Right lobe of liver (tissue), 6 donors: ENCODE data around the gene CELF4. TPM values are rescaled to one million over a fixed set of nuclear protein-coding genes. Genes with fewer than 3 reads are reported as not detected.

ENCODE experiments used
- ATAC-seq, 4 donors: fragments of 200-7000 bp; cut with Tn5 transposase; one replicate each; pipeline ENCODE4 v1.9.1; 2020; ENCODE audit warnings: mild to moderate bottlenecking in 4 of 4, moderate library complexity in 4 of 4
- DNase-seq, 3 donors: peaks; one replicate each; pipeline ENCODE4 v3.0.0-alpha.2; 2020
- H3K27ac ChIP-seq, 3 donors: fragments of 200-600 bp; one replicate each; pipeline ENCODE4 v1.8.0; 2022
- H3K27me3 ChIP-seq, 2 donors: fragments of 200-600 bp; one replicate each; pipeline ENCODE4 v1.8.0; 2022
- H3K36me3 ChIP-seq, 4 donors: fragments of 200-600 bp; sonication (generic) in 1 of 4; one replicate each; pipeline versions ENCODE4 v1.5.1 to v1.8.0; 2017 to 2022; ENCODE audit warnings: control low read depth in 1 of 4
- H3K4me1 ChIP-seq, 4 donors: fragments of 200-600 bp; sonication (generic) in 1 of 4; one replicate each; pipeline versions ENCODE4 v1.5.1 to v1.8.0; 2017 to 2022; ENCODE audit warnings: control low read depth in 1 of 4
- H3K4me3 ChIP-seq, 3 donors: fragments of 200-600 bp; one replicate each; pipeline ENCODE4 v1.8.0; 2022
- H3K9me3 ChIP-seq, 4 donors: fragments of 200-600 bp; sonication (generic) in 1 of 4; one replicate each; pipeline versions ENCODE4 v1.5.1 to v1.8.0; 2017 to 2022; ENCODE audit warnings: control low read depth in 1 of 4
- POLR2A ChIP-seq: fragments of 450-650 bp; IDR thresholded peaks from one replicate; pipeline ENCODE4 v1.6.1; 2017; ENCODE audit warnings: antibody characterized with exemption, mild to moderate bottlenecking
- WGBS: methylation state at CpG from one replicate; pipeline ENCODE4 v1.1.6; 2018; ENCODE audit warnings: low coverage, low lambda C conversion rate; ENCODE audit not compliant: insufficient coverage; ENCODE audit errors: missing lambda C conversion rate; 5-methylcytosine and 5-hydroxymethylcytosine counted together
- intact Hi-C, 2 donors: fragments of 100-400 bp; cut with DNase I; formaldehyde crosslinking; loops; one replicate each; pipeline versions ENCODE4 v1.11.2 to v1.14.1; 2022
- total RNA-seq, 6 experiments: library from RNA; depleted of rRNA in 2 of 6; stranded (reverse); fragments of >200 nt in 2 of 6; fragmentation: NEBNext Ultra II Directional in 3 of 6; extraction: Animal tissue kit (Norgen Biotek cat#: 25700) in 3 of 6; gene quantifications; one replicate each; pipeline versions ENCODE4 v1.1.0 to v1.2.4, GENCODE V29; 2016 to 2023
- TF ChIP-seq, protein P1 (sequence below), 4 donors: fragments of 200-600 bp in 3 of 4; fragments of 450-650 bp in 1 of 4; IDR thresholded peaks; one replicate each; pipeline versions ENCODE4 v1.5.1 to v1.8.0; 2016 to 2022; ENCODE audit warnings: antibody characterized with exemption in 4 of 4, mild to moderate bottlenecking in 2 of 4
- donor health status: DM: no; HTN: yes; CAD: no.
- donor health status: DM: no; HTN: no; CAD: no.
- donor health status: DM: no; HTN: no; CAD: no.
- donor health status: DM: no; HTN: yes; CAD: no.
- donor health status: DM: no; HTN: yes; CAD: no.

The CELF4 gene
- total RNA-seq, 6 experiments from 2014 or later: 0.06 TPM; not detected in 5

- WGBS: 86% methylated on average over 8 of the region's 8 CpGs
- Histone ChIP-seq H3K4me3 (no peak overlapping the region), H3K4me1 (no peaks in the 10 kb centered on the region), H3K36me3 (no peaks in the 10 kb centered on the region), H3K27me3 (no peaks in the 10 kb centered on the region), H3K27ac (no peak overlapping the region), H3K9me3 (no peaks in the 10 kb centered on the region)
- intact Hi-C loops: no loop called here
- no peak for DNase-seq
- ATAC-seq: no peak
- TF ChIP-seq, protein P1, sequence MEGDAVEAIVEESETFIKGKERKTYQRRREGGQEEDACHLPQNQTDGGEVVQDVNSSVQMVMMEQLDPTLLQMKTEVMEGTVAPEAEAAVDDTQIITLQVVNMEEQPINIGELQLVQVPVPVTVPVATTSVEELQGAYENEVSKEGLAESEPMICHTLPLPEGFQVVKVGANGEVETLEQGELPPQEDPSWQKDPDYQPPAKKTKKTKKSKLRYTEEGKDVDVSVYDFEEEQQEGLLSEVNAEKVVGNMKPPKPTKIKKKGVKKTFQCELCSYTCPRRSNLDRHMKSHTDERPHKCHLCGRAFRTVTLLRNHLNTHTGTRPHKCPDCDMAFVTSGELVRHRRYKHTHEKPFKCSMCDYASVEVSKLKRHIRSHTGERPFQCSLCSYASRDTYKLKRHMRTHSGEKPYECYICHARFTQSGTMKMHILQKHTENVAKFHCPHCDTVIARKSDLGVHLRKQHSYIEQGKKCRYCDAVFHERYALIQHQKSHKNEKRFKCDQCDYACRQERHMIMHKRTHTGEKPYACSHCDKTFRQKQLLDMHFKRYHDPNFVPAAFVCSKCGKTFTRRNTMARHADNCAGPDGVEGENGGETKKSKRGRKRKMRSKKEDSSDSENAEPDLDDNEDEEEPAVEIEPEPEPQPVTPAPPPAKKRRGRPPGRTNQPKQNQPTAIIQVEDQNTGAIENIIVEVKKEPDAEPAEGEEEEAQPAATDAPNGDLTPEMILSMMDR (IDR thresholded peaks at IDR 0.05): no peak
- TF ChIP-seq POLR2A: no peak
These were observed 259.2 kb downstream of the CELF4 start for GRCh38 chr18:37306432-37306831.

DNA sequence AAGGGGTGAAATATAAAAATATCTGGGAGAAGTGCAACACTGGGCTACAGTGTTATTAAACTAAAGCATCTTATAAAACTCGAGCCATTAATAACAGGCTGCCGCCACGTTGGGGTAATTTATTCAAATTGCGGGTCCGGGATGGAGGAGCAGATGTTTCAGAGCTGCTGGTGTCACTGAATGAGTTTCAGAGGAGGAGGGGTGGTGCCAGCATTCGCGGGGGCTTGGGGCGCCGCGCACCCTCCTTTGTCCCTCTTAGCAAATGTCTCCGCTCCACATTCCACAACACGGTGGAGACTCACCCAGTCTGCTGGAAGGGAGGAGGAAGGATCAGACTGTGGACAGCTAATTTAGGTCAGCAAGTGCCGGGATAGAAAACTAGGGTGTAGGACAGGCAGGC lies 260.5 kb downstream of the CELF4 start:
- no peak overlapping the region for H3K27ac ChIP-seq
- H3K27me3 ChIP-seq: no peaks in the 10 kb centered on the region
- no peak for DNase-seq
- intact Hi-C loops: no loop called here
- no peak overlapping the region for H3K4me3 ChIP-seq
- no peaks in the 10 kb centered on the region for H3K36me3 ChIP-seq
- H3K4me1 ChIP-seq: no peaks in the 10 kb centered on the region
- 80% methylated on average over 7 of the region's 13 CpGs for WGBS
- no peaks in the 10 kb centered on the region for H3K9me3 ChIP-seq
- no peak for ATAC-seq
- TF ChIP-seq, protein P1 (IDR thresholded peaks at IDR 0.05): no peak
- no peak for TF ChIP-seq POLR2A

DNA sequence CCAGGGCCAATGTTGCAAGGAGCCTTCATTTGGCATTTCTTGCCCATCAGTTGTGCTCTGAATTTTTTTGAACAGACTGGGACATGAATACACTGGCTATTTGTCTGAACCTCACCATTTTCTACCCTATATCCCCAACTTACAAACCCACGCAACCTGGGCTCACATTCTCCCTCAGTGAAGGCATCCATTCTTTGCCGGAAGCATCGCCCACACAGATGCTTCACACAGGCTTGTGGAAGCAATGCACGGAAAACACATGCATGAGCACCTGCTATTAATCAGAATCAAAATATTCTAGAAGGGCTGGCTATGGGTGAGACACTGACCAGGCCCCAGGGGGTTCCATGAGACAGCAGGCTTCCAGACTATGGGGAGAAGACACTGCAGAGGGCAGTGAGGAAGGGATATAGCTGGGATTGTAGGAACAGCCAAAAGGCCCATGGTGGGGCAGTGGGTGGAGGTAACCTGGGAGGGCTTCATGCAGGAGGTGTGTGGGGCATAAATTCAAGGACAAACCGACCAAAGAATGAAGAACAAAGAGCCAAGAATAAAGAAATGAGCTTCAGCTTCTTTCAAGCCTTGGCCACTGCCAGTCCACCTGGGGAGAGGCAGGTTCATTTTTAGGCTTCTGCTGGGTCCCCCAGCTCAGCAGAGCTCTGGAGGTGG lies 261.5 kb downstream of the CELF4 start:
- Histone ChIP-seq H3K9me3 (no peaks in the 10 kb centered on the region), H3K27ac (no peak overlapping the region), H3K4me3 (no peak overlapping the region), H3K36me3 (no peaks in the 10 kb centered on the region), H3K27me3 (no peaks in the 10 kb centered on the region), H3K4me1 (peaks cover 0 to 4% (median 2%) of the 10 kb centered on the region in 4 donors)
- ATAC-seq (no peak), DNase-seq (no peak)
- TF ChIP-seq, protein P1 (IDR thresholded peaks at IDR 0.05): no peak
- TF ChIP-seq POLR2A: no peak
- intact Hi-C loops: no loop called here
- 75% methylated on average over 5 of the region's 5 CpGs for WGBS

GRCh38 chr18:37303009-37303408 lies 262.6 kb downstream of the CELF4 start:
- H3K4me3 ChIP-seq: no peak overlapping the region
- WGBS: 33% methylated on average over 2 of the region's 2 CpGs

More at GRCh38 chr18:37303009-37303408, 262.6 kb downstream of the CELF4 start:
- Histone ChIP-seq H3K27me3 (no peaks in the 10 kb centered on the region), H3K27ac (no peak overlapping the region), H3K36me3 (no peaks in the 10 kb centered on the region), H3K4me1 (peaks cover 0 to 6% (median 2%) of the 10 kb centered on the region in 4 donors), H3K9me3 (no peaks in the 10 kb centered on the region)
- DNase-seq: no peak
- no peak for ATAC-seq
- TF ChIP-seq, protein P1 (IDR thresholded peaks at IDR 0.05): no peak
- intact Hi-C loops: no loop called here
